Measurements from ENCODE around the gene SYTL3.
"Not testable (repeated sequence)": the region's sequence is repeated elsewhere in the genome, so short reads cannot be mapped to it uniquely, and the experiment has no call there.

The SYTL3 gene

DNA sequence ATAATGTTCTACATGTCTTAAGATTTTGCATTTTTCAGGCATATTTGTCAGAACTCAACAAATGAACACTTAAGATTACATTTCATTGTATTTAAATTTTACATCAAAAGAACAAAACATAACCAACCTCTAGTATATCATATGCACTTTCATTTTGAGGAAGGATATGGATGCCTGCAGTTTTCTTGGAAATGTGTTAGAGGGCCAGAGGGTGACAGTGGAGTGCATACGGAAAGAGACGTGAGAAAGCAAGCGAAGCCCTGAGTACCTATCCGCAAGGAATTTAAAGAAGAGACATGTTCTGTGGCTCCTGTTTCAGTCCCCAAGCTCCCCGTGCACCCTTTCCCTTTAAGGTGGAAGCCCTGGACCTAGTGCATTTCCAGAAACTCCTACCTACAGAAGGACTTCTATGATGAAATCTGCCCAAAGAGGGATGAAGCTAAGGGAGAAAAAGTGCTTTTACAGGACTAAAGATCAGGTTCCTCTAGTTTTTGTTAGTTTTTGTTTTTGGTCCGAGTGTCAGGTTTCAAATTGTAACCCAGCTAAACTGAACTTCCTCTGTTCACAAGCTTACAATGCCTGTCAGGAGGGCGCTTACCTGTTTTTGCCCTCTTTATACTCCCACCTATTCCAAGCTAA is 130.5 kb downstream of the SYTL3 start:
- no peak for DNase-seq

DNA sequence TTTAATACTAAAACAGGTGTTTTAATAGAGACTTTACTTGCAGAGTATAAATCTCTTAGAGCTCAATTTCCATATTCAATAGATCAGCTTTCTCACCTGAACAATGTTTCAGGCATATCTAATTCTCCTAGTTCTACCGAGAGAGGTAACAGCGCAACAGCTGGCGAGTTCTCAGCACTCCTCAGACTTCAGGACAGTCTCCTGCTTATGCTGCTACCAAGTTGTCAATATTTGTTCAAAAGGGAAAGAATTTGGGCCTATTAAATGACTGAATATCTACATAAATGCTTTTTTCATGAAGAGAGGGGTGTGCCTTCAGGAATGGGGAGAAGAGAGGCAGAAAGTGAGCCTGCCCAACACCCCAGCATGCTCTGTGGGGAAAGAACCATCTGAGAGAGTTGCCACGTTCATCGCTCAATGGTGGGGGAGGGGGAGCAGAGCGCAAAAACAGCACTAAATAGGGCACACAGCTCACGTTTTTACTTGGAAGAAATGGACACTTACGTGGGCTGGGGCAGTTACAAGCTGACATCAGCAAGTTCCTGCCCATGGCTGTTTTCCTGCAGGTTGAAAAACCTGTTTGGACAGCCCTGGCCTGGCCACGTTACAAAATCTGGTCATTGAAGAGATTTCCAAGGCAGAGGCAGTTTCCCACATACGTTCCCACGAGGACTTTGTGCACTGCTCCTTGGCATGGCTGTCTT is 131.3 kb downstream of the SYTL3 start:
- no peak for DNase-seq

DNA sequence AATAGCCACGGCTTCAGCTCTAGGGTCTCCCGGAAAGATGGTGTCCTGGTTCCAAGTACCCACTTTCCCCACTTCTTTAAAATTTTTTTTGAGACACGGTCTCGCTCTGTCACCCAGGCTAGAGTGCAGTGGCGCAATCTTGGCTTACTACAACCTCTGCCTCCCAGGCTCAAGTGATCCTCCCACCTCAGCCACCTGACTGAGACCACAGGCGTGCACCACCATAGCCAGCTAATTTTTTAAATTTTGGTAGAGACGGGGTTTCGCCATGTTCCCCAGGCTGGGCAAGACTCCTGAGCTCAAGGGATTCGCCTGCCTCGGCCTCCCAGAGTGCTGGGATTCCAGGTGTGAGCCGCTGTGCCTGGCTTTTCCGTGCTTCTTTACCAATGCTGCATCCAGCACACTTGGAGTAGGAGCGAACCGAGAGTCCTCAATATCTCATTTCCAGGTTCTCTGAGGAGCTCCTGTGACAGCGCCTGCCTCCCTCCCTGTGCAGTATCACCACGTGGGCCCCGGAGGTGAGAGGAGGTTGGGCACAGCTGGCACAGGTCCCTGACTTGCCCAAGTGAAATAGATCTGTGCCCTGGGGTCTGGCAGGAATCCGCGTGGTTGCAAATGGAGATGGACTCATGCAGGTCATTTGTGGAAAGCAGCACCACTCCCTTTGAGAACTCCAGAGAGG is 132.0 kb downstream of the SYTL3 start:
- no peak for DNase-seq

DNA sequence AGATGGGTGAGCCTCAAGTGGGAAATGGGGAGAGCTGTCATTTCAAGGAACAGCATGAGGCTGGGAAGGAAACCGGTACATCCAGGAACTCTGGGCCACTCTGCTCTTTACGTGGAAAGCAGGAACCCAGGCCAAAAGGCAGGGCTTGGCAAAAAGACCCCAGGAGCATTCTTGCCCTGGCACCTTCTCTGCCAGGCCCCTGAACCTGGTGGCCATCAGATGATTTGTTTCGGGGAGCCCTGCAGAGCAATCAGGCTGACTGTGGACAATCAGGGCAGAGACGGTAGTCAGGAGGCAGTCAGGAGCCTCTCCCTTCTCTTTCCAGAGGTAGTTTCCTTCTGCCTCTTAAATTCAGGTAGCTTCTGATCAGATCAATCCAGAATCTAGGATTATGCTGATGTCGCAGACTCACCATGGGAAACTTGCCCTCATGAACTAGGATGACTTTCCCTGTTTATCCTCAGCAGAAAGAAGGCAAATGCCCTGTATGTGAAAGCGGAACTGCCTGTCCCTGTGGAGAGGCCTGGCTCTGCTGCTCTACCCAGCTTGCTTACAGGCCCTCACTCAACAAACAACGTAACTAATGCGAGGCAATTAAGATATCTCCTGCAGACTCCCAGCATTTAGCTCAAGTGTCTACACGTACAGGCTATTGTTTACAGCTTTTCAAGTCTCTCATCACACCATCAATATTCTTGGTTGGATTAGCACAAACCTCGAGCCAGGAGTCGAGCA is 132.7 kb downstream of the SYTL3 start:
- DNase-seq, result no peak

DNA sequence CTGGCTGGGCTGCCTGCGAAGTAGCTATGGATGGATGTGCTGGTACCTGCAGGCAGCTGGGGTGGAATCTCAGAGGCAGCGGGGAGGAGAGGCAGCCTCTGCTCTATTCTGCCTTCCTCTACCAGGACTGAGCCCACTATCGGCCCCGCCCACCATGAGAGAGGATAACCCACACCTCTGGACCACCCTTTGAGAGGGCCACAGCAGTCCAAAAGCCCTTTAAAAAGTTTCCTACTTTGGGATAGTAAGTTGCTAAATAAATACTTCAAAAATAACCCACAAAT is 133.3 kb downstream of the SYTL3 start:
- no peak for DNase-seq

DNA sequence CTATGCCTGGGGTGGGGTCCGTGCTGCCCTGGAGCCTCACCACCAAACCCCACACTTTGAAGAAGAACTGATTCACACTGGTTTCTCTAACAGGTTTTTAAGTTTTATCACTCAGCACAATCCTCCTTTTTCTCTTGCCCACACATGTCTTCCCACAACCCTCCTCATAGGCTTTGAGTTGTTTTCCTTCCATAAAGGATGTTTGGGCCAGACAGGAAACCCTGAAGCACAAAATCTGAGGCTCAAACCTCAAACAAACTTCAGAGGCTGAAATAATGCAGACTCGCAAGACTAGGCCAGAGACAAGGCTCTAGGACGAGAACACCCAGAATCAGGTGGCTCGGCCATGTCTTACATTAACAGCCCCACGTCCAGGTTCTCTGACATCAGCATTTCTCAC is 134.0 kb downstream of the SYTL3 start:
- DNase-seq, result no peak

DNA sequence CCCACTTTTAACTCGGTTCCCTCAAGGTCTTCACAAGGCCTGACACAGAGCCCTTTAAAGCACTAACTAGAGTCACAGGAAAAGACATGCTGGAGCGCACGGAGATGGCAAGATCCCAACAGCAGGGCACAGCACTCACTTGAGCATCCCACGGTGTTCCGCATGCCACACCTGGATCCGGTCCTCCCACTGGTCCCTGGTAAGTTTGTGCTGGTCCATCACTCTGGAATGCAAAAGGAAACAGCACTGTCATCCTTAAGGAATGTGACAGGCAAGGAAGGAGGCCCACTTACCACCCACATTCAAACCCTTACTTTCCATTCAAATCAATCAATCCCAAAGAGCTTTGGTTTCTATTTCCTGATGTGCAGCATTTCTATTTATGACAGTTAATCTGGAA is 134.7 kb downstream of the SYTL3 start:
- DNase-seq, result no peak

DNA sequence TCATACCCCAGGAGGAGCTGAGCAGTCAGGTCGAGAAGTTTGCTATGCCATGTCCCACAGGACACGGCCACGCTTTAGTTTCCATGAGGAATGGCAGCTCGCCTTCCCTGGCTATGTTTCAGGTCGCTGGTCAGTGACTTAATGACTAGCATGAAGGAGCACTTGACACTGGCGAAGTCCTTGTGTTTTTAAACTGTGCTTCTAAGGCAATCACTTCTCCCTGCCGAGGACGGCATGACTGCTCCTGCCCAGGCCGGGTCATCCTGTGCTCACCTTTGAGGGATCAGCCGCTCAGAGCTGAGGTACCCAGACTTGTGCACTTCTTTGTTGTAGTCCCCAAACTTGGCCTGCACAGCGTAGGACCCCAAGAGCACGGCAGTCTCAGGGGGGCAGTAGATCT is 135.2 kb downstream of the SYTL3 start:
- no peak for DNase-seq

DNA sequence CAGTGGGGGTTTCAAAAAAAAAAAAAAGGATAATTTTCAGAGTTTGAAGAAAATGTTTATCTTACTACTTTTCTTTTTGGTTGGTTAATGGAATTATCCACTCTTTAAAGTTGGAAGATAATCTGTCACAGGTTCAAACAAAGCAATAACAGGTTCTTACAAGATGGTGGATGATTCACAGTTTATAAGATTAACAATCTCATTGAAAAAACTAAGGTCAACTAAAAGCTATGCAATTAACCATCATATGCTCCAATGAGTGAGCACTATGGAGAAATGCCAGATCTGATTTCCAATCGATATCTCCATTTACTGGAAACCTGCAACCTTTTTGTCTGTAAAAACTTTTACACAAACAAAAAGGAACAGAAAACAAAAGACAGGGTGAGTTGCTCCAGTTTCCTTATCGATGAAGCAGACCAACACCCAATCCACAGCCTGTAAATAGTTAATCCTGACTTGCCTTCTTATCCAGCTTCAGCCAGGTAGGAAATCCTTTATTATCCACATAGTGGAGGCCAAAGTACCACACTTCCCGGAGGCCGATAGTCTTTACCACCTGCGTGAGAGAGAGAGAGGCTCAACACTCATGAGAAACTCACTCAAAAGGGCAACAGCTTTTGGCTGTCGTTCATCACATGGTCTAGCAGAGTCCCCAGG is 136.9 kb downstream of the SYTL3 start:
- DNase-seq, result no peak

DNA sequence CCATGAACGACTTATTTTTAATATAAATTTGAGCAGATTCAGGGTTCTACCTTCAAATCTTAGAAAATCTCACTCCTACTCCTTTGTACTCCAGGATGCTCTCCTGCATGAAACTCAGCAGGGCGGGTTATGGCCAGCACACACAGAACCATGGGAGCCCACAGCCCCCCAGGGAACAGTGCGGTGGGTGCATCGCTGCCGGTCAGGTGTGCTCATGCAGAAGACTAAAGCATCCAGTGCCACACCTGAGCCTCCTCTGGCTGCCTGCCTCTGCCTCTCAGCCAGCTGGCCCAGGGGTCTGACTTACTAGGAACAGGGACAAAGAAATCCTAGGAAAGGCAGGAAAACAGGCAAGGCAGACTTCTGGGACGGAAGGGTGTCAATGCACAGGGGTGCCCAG is 137.5 kb downstream of the SYTL3 start:
- no peak for DNase-seq

DNA sequence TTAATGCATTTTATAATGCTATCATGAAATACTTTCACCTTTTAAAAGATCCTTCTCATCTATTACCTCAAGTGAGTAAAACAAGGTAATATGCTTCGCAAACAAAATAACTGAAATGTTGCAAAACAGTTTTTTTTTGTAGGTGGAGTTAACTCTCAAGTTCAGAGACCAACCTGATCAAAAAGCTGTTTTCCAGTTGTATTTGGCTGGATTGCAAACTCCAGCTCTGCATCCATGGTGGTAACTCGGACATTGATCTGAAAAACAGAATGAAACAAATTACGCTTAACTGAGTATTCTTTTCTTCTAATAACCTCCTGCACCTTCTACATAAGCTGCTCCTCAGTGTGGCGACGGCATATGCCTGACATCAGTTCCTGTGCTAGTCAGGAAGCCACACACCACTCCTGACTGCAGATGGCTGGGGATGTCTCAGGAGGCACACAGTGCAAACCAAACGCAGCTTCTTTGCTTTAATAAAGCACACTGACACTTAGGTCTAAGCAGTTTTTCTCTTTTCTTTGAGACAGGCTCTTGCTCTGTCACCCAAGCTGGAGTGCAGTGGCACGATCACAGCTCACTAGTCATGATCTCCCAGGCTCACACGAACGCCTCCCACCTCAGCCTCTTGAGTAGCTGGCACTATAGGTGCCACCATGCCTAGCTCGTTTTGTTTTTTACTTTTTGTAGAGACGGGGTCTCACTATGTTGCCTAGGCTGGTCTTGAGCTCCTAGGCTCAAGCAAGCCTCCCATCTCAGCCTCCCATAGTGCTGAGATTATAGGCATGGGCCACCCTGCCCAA is 139.5 kb downstream of the SYTL3 start:
- DNase-seq, result no peak

DNA sequence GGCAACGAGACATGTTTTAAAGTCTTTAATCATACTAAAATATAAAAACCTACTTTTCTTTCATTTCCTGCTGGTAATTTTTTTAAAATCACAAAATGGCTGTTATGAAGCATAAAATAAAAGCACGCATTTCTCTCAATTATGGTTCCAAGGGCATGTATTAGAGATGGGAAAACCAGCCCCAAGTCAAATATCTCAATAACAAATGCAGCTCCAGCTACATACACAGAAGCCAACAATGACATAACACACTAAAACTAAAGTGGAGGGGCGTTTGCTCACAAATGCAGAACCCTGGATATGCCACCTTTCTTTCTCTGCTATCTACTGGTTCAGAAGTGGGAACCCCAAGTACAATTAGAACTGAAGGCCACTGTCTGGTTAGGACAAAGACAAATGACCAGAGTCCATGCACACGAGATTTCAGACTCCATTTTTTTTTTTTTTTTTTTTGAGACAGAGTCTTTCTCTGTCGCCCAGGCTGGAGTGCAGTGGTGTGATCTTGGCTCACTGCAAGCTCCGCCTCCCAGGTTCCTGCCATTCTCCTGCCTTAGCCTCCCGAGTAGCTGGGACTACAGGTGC is 141.5 kb downstream of the SYTL3 start:
- DNase-seq, result no peak

DNA sequence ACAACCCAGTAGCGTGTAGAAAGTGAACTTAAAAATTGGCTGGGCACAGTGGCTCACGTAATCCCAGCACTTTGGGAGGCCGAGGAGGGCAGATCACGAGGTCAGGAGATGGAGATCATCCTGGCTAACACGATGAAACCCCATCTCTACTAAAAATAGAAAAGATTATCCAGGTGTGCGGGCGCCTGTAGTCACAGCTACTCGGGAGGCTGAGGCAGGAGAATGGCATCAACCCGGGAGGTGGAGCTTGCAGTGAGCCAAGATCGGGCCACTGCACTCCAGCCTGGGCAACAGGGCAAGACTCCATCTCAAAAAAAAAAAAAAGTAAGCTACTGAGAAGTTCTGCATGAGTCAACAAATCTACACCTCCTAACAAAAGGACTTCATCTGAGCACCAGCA is 142.7 kb downstream of the SYTL3 start:
- not testable (repeated sequence) for DNase-seq

DNA sequence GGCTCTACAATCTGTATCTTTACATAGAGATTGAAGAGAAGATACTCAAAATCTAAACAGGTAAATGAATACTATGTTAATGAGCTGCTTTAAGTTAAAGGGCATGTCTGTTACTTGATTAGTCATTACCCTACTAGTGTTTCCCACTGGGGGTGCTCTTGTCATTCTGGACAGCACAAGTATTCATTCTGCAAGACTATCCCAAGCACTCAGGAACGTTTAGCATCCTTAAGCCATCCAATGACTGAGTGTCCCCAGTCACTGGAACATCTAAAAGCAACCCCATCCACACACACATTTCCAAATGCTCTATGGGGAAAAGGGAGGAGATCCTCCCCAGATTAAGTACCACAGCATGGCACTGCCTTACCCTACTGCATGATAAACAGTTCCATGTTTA is 143.6 kb downstream of the SYTL3 start:
- no peak for DNase-seq

DNA sequence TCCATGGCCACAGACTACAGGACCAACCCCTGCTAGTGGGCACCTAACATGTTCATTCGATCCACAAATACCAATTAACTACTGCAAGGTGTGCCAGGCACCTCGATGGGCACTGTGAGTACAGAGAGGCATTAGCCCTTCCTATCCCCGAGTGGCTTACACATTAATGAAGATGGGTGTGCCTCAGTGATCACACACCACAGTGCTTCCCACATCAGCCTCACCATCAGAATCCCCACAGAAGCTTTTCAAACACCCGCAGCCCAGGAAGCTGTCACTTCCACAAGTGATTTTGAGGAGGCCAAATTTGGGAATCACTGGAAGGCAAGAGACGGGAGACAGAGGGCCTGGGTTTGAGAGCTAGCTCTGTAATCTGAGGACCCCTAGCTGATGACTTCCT is 145.7 kb downstream of the SYTL3 start:
- no peak for DNase-seq

DNA sequence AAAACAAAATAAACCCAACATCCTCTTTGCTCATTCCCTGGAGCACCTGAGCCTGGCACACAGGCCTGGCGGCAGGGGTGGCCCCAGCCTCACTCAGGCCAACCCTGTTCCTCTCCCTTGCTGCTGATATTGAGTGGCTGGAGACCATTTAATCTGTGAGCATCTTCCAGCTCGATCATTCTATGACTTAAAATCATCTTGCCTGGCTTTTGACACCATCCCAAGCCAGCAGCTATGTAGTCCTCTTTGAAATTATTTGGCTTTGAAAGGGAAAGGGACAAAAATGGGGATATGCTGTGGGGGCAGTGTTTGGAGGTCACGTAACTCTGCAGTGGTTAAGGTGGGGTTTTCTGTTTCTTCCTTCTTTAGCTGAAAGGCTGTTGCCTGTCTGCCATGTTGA is 146.5 kb downstream of the SYTL3 start:
- no peak for DNase-seq

DNA sequence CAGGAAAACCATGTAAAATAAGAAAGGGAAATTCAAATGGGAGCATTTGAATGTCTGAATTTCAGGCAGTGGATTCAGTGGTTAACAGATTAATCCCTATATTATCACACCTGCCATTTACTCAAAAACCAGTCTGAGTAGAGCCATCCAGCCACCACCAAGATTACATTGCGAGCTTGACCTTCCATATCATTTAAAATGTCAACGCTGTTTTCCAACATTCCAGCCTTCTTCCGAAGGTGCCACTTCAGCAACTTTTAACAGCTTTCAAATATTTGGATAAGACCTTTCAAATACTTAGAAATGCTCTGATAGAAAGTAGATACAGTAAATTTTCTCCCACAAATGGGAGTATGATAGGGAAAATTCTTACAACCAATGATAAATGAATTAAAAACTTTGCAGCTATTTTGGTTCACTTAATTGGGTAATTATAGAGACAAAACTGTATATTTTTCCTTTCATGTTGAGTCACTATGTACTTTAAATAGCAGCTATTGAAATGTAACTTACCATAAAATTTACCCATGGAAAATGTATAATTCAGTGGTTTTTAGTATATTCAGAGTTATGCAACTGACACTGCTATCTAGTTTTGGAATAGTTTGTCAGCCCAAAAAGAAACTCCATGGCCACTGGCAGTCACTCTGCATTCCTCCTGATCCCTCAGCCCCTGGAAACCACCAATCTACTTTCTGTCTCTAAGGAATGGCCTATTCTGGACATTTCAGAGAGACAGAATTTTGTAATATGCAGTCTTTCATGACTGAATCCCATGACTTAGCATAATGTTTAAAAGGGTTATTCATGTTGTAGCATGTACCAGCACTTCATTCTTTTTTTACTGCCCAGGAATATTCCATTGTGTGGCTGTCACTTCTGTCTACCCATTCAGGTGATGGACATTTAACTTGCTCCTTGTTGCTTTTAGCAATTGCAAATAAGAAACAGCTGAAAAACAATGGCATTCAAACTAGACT is 147.8 kb downstream of the SYTL3 start:
- no peak for DNase-seq

DNA sequence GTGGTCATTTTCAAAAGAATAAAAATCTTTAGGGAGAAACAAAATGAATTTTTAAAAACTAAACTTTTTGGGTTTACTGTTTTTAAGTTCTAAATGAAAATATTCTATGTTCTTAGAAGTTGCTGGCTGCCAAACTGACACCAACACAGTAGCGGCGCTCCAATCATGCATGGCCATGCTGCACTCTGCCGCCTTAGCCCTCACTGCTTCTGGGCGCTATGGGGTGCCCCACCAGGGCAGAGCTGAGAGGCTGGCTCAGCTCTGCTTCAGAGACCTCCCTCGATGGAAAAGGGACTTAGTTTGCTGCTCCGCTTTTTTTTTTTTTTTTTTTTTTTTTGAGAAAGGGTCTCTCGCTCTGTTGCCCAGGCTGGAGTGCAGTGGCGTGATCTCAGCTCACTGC is 148.5 kb downstream of the SYTL3 start:
- DNase-seq, result no peak

DNA sequence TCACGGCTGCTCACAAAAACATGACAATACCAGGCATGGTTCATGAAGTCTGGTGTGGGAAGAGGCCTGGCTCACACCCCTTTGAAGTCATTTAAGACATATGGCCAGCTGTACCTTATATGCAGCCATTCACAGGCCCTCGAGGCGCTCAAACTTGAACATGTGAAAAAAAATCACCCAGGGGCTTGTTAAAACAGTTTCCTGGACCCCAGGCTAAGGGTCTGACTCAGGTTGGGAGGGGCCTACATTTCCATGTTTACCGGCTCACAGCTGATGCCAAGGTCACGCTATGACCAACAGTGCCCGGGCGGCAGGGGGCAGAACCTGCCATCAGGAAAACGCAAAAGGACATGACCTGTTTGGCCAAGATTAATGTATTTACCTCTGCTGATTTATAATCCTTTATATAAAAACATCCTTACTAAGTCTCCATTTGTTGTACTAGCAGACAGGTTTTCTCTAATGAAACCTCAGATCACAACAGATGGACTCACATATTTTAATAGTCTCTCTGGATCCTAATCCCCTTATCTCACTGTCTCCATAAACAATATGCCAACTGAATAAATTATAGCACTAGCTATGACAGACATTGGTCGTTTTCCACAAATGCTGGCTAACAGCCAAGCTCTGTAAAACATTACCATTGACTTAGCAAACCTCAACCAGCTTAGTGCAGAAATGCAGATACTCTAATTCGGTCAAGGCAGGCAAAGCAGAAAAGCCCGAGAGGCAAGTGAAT is 149.4 kb downstream of the SYTL3 start:
- DNase-seq, result no peak

DNA sequence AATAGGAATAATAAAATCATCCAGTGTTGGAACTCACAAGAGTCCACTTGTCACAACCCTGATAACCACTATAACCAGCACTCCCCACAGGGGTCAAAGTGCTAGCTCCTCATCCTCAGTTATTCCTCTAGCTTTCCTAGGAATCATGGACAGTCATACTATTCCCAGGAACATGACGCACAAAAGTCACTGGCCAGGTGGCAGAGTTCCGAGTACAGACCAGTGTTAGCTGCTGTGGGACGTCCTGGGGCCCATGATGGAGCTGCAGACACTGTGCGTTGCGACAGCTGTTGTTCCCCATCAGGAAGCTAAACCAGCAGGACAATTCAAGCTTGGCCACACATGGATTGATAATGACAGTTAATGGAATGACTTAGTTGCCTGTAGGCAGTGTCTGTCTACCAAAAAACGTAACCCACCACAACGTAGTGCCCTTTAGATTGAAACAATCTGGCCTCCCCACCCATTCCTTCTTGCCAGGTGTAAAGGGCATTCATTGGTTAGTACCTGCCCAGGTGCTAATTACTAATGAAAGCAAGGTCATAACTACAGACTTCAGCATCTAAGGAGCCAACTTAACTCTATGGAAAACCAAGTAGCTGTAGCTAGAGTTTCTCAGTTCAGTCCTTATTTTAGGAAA is 151.9 kb downstream of the SYTL3 start:
- no peak for DNase-seq
